ENCODE data around the gene PRAC1. TPM values are rescaled to one million over a fixed set of nuclear protein-coding genes. Genes with fewer than 3 reads are reported as not detected.

PRAC1 gene
- total RNA-seq, 1 donor from 2014 or later: 9.6 TPM

DNA sequence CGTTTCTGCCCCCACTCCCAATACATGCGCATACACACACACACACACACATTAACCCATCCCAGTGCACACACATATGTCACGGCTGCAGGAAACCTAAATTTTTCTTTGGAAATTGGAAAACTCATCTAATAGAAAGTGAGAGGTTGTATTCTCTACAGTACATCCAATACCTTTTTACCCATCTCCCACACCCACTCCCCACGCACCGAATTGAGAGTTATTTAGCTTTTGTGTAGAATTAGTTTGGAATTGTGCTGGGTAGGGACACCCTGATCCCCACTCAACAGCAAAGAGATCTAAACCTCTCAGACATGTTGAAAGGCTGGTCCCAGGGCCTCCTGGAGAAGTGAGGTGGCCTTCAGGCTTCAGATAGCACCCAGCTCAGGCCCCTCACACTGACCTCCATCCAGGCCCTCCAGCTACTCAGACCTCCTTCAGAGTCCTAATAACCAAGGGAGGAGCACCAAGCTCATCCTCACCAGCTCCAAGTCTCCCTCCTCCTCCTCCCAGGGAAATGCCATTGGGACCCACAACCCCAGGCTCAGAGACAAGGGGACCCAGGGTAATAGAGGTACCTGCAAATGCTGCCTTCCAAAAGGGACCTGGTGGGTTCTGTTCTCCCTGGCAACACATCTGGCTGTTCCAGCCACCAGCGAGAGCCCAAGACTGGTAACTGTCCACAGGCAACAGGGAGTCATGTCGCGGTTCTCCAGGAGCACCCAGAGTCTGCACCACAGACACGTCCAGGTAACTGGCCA is 5.3 kb upstream of the PRAC1 start:
- TF ChIP-seq, protein P1, sequence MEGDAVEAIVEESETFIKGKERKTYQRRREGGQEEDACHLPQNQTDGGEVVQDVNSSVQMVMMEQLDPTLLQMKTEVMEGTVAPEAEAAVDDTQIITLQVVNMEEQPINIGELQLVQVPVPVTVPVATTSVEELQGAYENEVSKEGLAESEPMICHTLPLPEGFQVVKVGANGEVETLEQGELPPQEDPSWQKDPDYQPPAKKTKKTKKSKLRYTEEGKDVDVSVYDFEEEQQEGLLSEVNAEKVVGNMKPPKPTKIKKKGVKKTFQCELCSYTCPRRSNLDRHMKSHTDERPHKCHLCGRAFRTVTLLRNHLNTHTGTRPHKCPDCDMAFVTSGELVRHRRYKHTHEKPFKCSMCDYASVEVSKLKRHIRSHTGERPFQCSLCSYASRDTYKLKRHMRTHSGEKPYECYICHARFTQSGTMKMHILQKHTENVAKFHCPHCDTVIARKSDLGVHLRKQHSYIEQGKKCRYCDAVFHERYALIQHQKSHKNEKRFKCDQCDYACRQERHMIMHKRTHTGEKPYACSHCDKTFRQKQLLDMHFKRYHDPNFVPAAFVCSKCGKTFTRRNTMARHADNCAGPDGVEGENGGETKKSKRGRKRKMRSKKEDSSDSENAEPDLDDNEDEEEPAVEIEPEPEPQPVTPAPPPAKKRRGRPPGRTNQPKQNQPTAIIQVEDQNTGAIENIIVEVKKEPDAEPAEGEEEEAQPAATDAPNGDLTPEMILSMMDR (IDR thresholded peaks at IDR 0.05): no peak
- no peak for TF ChIP-seq POLR2A (IDR thresholded peaks at IDR 0.05)
- no peak for TF ChIP-seq POLR2AphosphoS5 (IDR thresholded peaks at IDR 0.05; ENCODE audit: insufficient read depth in 1 of 2, low read depth in 1 of 2)
- no peak for DNase-seq (ENCODE audit: extremely low spot score in 2 of 2)
- H3K4me3 ChIP-seq: peak overlapping the region; percentile 38 to 47
- peaks cover 11% of the 10 kb centered on the region for H3K27me3 ChIP-seq
- H3K9me3 ChIP-seq: no peaks in the 10 kb centered on the region
- peak overlapping the region; percentile 82 for H3K27ac ChIP-seq
- H3K4me1 ChIP-seq: peaks cover 51% of the 10 kb centered on the region
- intact Hi-C loops (cut with DNase I): loop anchor here (5.0 kb wide), 1 partner anchor 150 kb away; no protein-coding TSS in a partner anchor
- no peaks in the 10 kb centered on the region for H3K36me3 ChIP-seq

DNA sequence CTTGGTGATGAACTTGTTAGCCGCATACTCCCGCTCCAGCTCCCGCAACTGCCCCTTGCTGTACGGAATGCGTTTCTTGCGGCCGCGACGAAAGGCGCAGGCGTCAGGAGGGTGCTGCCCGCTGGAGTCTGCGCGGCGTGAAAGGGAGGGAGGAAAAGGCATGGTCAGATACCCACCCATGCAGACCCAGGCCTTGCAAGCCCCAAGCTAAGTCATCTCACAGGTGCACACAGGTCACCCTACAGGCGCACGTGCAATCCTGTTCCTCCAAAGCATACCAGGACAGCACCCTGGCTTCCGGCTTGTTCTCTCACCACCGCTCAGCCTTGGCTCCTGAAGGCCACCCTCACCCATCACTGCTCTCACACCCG is 4.6 kb upstream of the PRAC1 start:
- TF ChIP-seq POLR2AphosphoS5 (IDR thresholded peaks at IDR 0.05; ENCODE audit: insufficient read depth in 1 of 2, low read depth in 1 of 2): no peak
- TF ChIP-seq, protein P1 (IDR thresholded peaks at IDR 0.05): no peak
- TF ChIP-seq POLR2A (IDR thresholded peaks at IDR 0.05): no peak
- Histone ChIP-seq H3K4me1 (peaks cover 51% of the 10 kb centered on the region), H3K27ac (no peak overlapping the region), H3K9me3 (no peaks in the 10 kb centered on the region), H3K4me3 (peak overlapping the region in 1 of 2 donors; percentile 47), H3K27me3 (peaks cover 17% of the 10 kb centered on the region), H3K36me3 (no peaks in the 10 kb centered on the region)
- intact Hi-C loops (cut with DNase I): loop anchor here (5.0 kb wide), 1 partner anchor 150 kb away; no protein-coding TSS in a partner anchor
- no peak for DNase-seq (ENCODE audit: extremely low spot score in 2 of 2)

DNA sequence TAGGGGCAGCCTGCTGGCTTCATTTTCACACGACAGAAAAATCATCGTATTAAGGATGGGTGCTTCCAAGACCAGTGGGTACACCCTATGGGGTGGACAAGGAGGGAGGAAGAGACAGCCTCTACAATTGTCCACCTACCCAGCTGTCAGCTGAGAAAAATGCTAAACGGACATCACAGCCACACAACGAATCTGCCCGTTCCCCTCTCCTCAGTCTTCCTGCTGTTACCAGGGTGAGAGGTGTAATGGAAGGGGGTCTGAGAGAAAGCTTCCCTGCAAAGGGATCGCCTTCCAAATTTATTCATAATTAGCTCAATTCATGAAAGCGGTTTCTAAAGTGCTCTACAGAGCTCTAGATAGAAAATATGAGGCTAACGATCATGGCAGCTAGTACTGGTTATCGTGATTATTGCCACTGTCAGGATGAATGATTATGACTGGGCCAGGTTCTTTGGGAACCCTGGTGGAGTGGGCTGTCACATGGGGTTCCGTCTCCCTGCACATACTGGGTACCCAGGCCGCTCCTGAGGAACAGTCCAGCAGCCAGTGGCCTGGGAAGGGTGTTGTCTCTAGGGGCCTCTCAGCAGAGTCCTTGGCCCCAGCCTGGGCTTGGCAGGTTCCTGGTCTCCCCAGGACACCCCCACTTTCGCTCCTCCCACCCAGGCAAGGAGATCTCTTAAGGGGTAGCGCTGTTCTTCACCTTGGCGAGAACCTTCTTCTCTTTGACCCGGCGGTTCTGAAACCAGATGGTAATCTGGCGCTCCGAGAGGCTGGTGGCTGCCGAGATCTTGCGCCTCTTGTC is 4.0 kb upstream of the PRAC1 start:
- Histone ChIP-seq H3K27me3 (peaks cover 17% of the 10 kb centered on the region), H3K4me3 (peak overlapping the region in 1 of 2 donors; percentile 47), H3K9me3 (no peaks in the 10 kb centered on the region), H3K27ac (no peak overlapping the region), H3K4me1 (peaks cover 51% of the 10 kb centered on the region), H3K36me3 (no peaks in the 10 kb centered on the region)
- no peak for DNase-seq (ENCODE audit: extremely low spot score in 2 of 2)
- intact Hi-C loops (cut with DNase I): loop anchor here (5.0 kb wide), 1 partner anchor 151 kb away; no protein-coding TSS in a partner anchor
- TF ChIP-seq POLR2AphosphoS5 (IDR thresholded peaks at IDR 0.05; ENCODE audit: insufficient read depth in 1 of 2, low read depth in 1 of 2) (no peak), POLR2A (IDR thresholded peaks at IDR 0.05) (no peak)
- TF ChIP-seq, protein P1 (IDR thresholded peaks at IDR 0.05): no peak

GRCh38 chr17:48725288-48726064 is 3.2 kb upstream of the PRAC1 start:
- peaks cover 17% of the 10 kb centered on the region for H3K27me3 ChIP-seq
- peaks cover 54% of the 10 kb centered on the region for H3K4me1 ChIP-seq
- no peak for DNase-seq (ENCODE audit: extremely low spot score in 2 of 2)
- peak overlapping the region; percentile 10 to 17 for H3K4me3 ChIP-seq
- H3K9me3 ChIP-seq: no peaks in the 10 kb centered on the region
- no peaks in the 10 kb centered on the region for H3K36me3 ChIP-seq
- intact Hi-C loops (cut with DNase I): loop anchor here (5.0 kb wide), 1 partner anchor 152 kb away; no protein-coding TSS in a partner anchor
- peak overlapping the region; percentile 56 for H3K27ac ChIP-seq
- TF ChIP-seq, protein P1 (IDR thresholded peaks at IDR 0.05): no peak
- TF ChIP-seq POLR2A (IDR thresholded peaks at IDR 0.05): no peak
- TF ChIP-seq POLR2AphosphoS5 (IDR thresholded peaks at IDR 0.05; ENCODE audit: insufficient read depth in 1 of 2, low read depth in 1 of 2): no peak

All from vagina (tissue), 2 donors.